ENCODE data around the gene TNFRSF1B. TPM values are rescaled to one million over a fixed set of nuclear protein-coding genes. Genes with fewer than 3 reads are reported as not detected.

The TNFRSF1B gene
- total and polyA plus RNA-seq, 9 of the 15 experiments (the other 6 are each of a cell fraction or from before 2014, with no cell fraction given), result 8.8 to 91.3 (median 36.0) TPM

DNA sequence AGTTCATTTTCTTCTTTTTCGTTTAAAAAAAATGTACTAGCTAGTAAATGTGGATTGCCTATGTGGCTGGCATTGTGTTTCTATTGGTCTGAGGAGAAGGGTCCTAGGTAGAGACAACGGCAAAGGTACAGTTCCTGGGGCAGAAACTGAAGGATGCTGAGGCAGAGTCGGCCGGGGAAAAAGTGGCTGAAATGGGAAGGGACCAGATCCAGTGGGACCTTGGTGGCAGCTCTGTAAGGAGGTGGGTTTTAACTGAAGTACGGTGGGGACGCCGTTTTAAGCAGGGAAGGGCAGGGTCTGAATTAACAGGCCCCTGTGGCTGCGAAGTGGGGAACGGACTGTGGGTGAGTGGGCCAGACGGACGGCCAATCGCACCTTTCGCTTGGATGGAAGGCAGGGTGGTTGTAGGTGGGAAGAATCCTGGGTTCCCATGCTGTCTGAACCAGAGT lies 62.6 kb downstream of the TNFRSF1B start:
- peak overlapping the region; percentile 96 for H3K4me3 ChIP-seq
- peak overlapping the region; percentile 84 for H3K4me2 ChIP-seq (ENCODE audit: insufficient read depth, low read length)
- TF ChIP-seq, protein P1, sequence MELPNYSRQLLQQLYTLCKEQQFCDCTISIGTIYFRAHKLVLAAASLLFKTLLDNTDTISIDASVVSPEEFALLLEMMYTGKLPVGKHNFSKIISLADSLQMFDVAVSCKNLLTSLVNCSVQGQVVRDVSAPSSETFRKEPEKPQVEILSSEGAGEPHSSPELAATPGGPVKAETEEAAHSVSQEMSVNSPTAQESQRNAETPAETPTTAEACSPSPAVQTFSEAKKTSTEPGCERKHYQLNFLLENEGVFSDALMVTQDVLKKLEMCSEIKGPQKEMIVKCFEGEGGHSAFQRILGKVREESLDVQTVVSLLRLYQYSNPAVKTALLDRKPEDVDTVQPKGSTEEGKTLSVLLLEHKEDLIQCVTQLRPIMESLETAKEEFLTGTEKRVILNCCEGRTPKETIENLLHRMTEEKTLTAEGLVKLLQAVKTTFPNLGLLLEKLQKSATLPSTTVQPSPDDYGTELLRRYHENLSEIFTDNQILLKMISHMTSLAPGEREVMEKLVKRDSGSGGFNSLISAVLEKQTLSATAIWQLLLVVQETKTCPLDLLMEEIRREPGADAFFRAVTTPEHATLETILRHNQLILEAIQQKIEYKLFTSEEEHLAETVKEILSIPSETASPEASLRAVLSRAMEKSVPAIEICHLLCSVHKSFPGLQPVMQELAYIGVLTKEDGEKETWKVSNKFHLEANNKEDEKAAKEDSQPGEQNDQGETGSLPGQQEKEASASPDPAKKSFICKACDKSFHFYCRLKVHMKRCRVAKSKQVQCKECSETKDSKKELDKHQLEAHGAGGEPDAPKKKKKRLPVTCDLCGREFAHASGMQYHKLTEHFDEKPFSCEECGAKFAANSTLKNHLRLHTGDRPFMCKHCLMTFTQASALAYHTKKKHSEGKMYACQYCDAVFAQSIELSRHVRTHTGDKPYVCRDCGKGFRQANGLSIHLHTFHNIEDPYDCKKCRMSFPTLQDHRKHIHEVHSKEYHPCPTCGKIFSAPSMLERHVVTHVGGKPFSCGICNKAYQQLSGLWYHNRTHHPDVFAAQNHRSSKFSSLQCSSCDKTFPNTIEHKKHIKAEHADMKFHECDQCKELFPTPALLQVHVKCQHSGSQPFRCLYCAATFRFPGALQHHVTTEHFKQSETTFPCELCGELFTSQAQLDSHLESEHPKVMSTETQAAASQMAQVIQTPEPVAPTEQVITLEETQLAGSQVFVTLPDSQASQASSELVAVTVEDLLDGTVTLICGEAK (IDR thresholded peaks at IDR 0.05), result 0 out of 2 replicates have a peak, but pooled peaks have one; percentile 15
- TF ChIP-seq, protein P1 (CRISPR knock-in tag; IDR thresholded peaks at IDR 0.05), result no peak
- TF ChIP-seq, protein P2, sequence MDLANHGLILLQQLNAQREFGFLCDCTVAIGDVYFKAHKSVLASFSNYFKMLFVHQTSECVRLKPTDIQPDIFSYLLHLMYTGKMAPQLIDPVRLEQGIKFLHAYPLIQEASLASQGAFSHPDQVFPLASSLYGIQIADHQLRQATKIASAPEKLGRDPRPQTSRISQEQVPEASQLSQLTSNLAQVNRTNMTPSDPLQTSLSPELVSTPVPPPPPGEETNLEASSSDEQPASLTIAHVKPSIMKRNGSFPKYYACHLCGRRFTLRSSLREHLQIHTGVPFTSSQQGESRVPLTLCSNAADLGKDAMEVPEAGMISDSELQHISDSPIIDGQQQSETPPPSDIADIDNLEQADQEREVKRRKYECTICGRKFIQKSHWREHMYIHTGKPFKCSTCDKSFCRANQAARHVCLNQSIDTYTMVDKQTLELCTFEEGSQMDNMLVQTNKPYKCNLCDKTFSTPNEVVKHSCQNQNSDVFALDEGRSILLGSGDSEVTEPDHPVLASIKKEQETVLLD (IDR thresholded peaks at IDR 0.05), result peak; percentile 63; the same call in 1 of the 2 replicates
- peak; percentile 18 for TF ChIP-seq ASH1L (IDR thresholded peaks at IDR 0.05; ENCODE audit: borderline replicate concordance, low read depth, partially characterized antibody)
- no peak for TF ChIP-seq BRCA1 (IDR thresholded peaks at IDR 0.05)
- TF ChIP-seq BRCA1 (CRISPR knock-in tag; IDR thresholded peaks at IDR 0.05), result no peak
- TF ChIP-seq HDGF (IDR thresholded peaks at IDR 0.05), result peak; percentile 44; the same call in 1 of the 2 replicates
- 0 out of 2 replicates have a peak, but pooled peaks have one; percentile 29 for TF ChIP-seq NFRKB (IDR thresholded peaks at IDR 0.05; ENCODE audit: low read depth)
- TF ChIP-seq HDAC3 (IDR thresholded peaks at IDR 0.05; ENCODE audit: borderline replicate concordance, partially characterized antibody), result no peak
- peak; percentile 45; the same call in 1 of the 2 replicates for TF ChIP-seq MTA3 (IDR thresholded peaks at IDR 0.05; ENCODE audit: borderline replicate concordance)
- peak; percentile 66; the same call in 1 of the 2 replicates for TF ChIP-seq THRAP3 (IDR thresholded peaks at IDR 0.05; ENCODE audit: borderline replicate concordance)
- TF ChIP-seq NFATC3 (IDR thresholded peaks at IDR 0.05), result no peak
- no peak for TF ChIP-seq NCOA1 (IDR thresholded peaks at IDR 0.05; ENCODE audit: low read depth)

More for the DNA sequence above, 62.6 kb downstream of the TNFRSF1B start:
- H3K27ac ChIP-seq (ENCODE audit: extremely low read depth, low read depth, low read length), result peak overlapping the region; percentile 77
- peak overlapping the region; percentile 88 to 90; a peak in 3 of 4 replicates for H3K9ac ChIP-seq (ENCODE audit: insufficient read depth in 1 of 2, low read depth in 2 of 2, low read length in 2 of 2)
- intact Hi-C loops (cut with micrococcal nuclease) (no loop called here), in situ Hi-C loops (cut with MboI) (no loop called here)
- BruUV-seq (replicated peaks), result no TSS peak
- H3K36me3 ChIP-seq (ENCODE audit: control insufficient read depth, insufficient read depth, low read length), result peaks cover 13% of the 10 kb centered on the region; the same call in 1 of the 3 replicates
- WGBS (ENCODE audit: insufficient coverage, low coverage, missing lambda C conversion rate), result 57% methylated on average over 13 of the region's 13 CpGs
- DNase-seq (ENCODE audit: extremely low read depth in 1 of 4, low spot score in 3 of 4) (no peak), ATAC-seq (peak; percentile 49), FAIRE-seq (no peak)
- H2AFZ ChIP-seq (ENCODE audit: low read depth, low read length), result peak overlapping the region; percentile 100
- H3K27me3 ChIP-seq (ENCODE audit: control insufficient read depth in 2 of 2, insufficient read depth in 2 of 2, low read length in 2 of 2), result no peaks in the 10 kb centered on the region
- H3K79me2 ChIP-seq (ENCODE audit: control insufficient read depth, insufficient read depth, low read length), result peaks cover 41% of the 10 kb centered on the region
- peaks cover 12 to 26% of the 10 kb centered on the region in 2 experiments; a peak in 4 of 5 replicates for H3K4me1 ChIP-seq (replicated peaks in 1 of 2; ENCODE audit: control insufficient read depth in 2 of 2, insufficient read depth in 2 of 2, low read length in 2 of 2)
- H3K9me3 ChIP-seq (replicated peaks; ENCODE audit: control insufficient read depth, insufficient read depth, low read depth, low read length), result no peaks in the 10 kb centered on the region
- no peaks in the 10 kb centered on the region for H3K9me1 ChIP-seq (ENCODE audit: control insufficient read depth, insufficient read depth, low read length)
- POLR2A ChIA-PET, result interaction anchor here (0.6 kb wide), 3 partner anchors 11 to 133 kb away, joined by 3 read pairs; no protein-coding TSS in a partner anchor
- CTCF ChIA-PET (ENCODE audit: low intra/inter-chr PET ratio), result interaction anchor here (0.6 to 0.9 kb wide), 2 partner anchors 111 to 193 kb away, joined by 3 to 4 read pairs; no protein-coding TSS in a partner anchor
- no peaks in the 10 kb centered on the region for H4K20me1 ChIP-seq (replicated peaks; ENCODE audit: control insufficient read depth, insufficient read depth, low read length)
